Stimulated activated CD4-positive, alpha-beta T cell treated with anti-CD3 and anti-CD28 coated beads, Interleukin-4, amount 100 ng/mL, for 1 hour (primary cell): ENCODE results near the gene SKI.

ENCODE experiments used
- DNase-seq: peaks from one replicate; pipeline ENCODE4 v3.0.0-alpha.2; 2020

Gene SKI

GRCh38 chr1:2298685-2299084 is 70.6 kb downstream of the SKI start:
- no peak for DNase-seq

GRCh38 chr1:2299131-2299627 is 71.1 kb downstream of the SKI start:
- DNase-seq = no peak

GRCh38 chr1:2300004-2300771 is 72.1 kb downstream of the SKI start:
- peak; percentile 76 for DNase-seq

- peak; percentile 75 for DNase-seq
Observed at GRCh38 chr1:2300851-2301606, 72.9 kb downstream of the SKI start.

- DNase-seq = no peak
Observed at GRCh38 chr1:2301607-2302291, 73.6 kb downstream of the SKI start.

GRCh38 chr1:2302292-2302925 is 74.3 kb downstream of the SKI start:
- no peak for DNase-seq

- no peak for DNase-seq
Observed at GRCh38 chr1:2303016-2303775, 75.1 kb downstream of the SKI start.

GRCh38 chr1:2303781-2304180 is 75.7 kb downstream of the SKI start:
- no peak for DNase-seq

GRCh38 chr1:2304282-2304681 is 76.2 kb downstream of the SKI start:
- no peak for DNase-seq

GRCh38 chr1:2304921-2305681 is 77.0 kb downstream of the SKI start:
- no peak for DNase-seq

- DNase-seq = no peak
Observed at GRCh38 chr1:2306151-2306978, 78.2 kb downstream of the SKI start.

GRCh38 chr1:2307064-2307605 is 79.0 kb downstream of the SKI start:
- no peak for DNase-seq

- no peak for DNase-seq
Observed at GRCh38 chr1:2307972-2308371, 79.9 kb downstream of the SKI start.

GRCh38 chr1:2308844-2309243 is 80.7 kb downstream of the SKI start:
- DNase-seq = no peak

- no peak for DNase-seq
Observed at GRCh38 chr1:2310332-2311183, 82.4 kb downstream of the SKI start.

- DNase-seq = peak; percentile 65
Observed at GRCh38 chr1:2311184-2312032, 83.3 kb downstream of the SKI start.

- DNase-seq = no peak
Observed at GRCh38 chr1:2312160-2312514, 84.0 kb downstream of the SKI start.
